Measurements from ENCODE around the gene LRRC49.
"Not testable (repeated sequence)": the region's sequence is repeated elsewhere in the genome, so short reads cannot be mapped to it uniquely, and the experiment has no call there.

LRRC49 gene

DNA sequence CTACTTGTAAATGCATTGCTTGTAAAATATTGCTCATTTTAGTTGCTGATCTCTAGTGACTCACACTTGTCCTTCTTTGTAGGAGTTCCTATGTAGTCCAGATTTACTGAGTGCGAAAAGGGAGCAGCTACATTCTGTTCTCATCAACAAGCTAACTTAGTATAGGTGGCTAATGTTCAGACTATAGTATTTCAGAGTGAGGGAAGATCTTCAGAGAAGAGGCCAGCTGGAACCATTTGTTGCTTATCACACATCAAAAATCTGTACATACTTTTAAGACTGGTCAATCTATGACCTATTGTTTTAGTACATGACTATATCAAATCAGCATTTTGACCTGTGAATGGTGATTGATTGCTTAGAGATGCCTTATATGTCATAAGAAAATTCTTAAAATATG is 151.4 kb downstream of the LRRC49 start:
- Histone ChIP-seq H3K18ac (ENCODE audit: low read depth in 1 of 2, low read length in 2 of 2) (no peak overlapping the region), H3K23ac (ENCODE audit: low read length in 2 of 2) (no peak overlapping the region), H3K36me3 (ENCODE audit: control insufficient read depth in 1 of 2, insufficient read depth in 2 of 2, low read depth in 1 of 2, low read length in 2 of 2) (no peaks in the 10 kb centered on the region), H2AFZ (ENCODE audit: low read depth, low read length) (no peak overlapping the region), H3K4me2 (ENCODE audit: low read length, poor library complexity, severe bottlenecking) (no peak overlapping the region), H3K9ac (ENCODE audit: low read length) (peak overlapping the region; percentile 1), H3K4me1 (ENCODE audit: control insufficient read depth, insufficient read depth, low read depth, low read length) (no peaks in the 10 kb centered on the region), H3K27me3 (ENCODE audit: control insufficient read depth in 1 of 2, insufficient read depth in 1 of 2, low read length in 2 of 2) (no peaks in the 10 kb centered on the region), H3K27ac (ENCODE audit: low read length, poor library complexity, severe bottlenecking) (no peak overlapping the region), H3K79me1 (replicated peaks; ENCODE audit: low read length, poor library complexity, severe bottlenecking) (no peaks in the 10 kb centered on the region), H4K91ac (ENCODE audit: low read length) (no peak overlapping the region), H3K14ac (ENCODE audit: low read length in 2 of 2) (no peak overlapping the region), H3K9me3 (ENCODE audit: control insufficient read depth, low read length) (no peaks in the 10 kb centered on the region), H3K4ac (ENCODE audit: low read depth in 1 of 2, low read length in 2 of 2) (no peak overlapping the region), H2BK15ac (ENCODE audit: low read depth, poor library complexity, severe bottlenecking) (no peak overlapping the region), H3K4me3 (ENCODE audit: insufficient read depth in 1 of 2, low read depth in 1 of 2, low read length in 2 of 2) (no peak overlapping the region), H2BK120ac (ENCODE audit: low read depth, low read length) (no peak overlapping the region), H2BK5ac (ENCODE audit: low read depth, low read length, poor library complexity, severe bottlenecking) (no peak overlapping the region), H2AK5ac (ENCODE audit: low read length, severe bottlenecking) (no peak overlapping the region), H4K8ac (ENCODE audit: low read length) (no peak overlapping the region), H2BK12ac (ENCODE audit: low read length in 2 of 2) (no peak overlapping the region)
- no CpG with 5 or more reads among the region's 1 CpG for WGBS
- DNase-seq = no peak

- 100% methylated on average over 1 of the region's 2 CpGs for WGBS
- not testable (repeated sequence) for H3K23ac ChIP-seq (ENCODE audit: low read length in 2 of 2); H4K8ac ChIP-seq (ENCODE audit: low read length); H3K27ac ChIP-seq (ENCODE audit: low read length, poor library complexity, severe bottlenecking); H2BK15ac ChIP-seq (ENCODE audit: low read depth, poor library complexity, severe bottlenecking); H3K27me3 ChIP-seq (ENCODE audit: control insufficient read depth in 1 of 2, insufficient read depth in 1 of 2, low read length in 2 of 2); H2BK120ac ChIP-seq (ENCODE audit: low read depth, low read length); H3K18ac ChIP-seq (ENCODE audit: low read depth in 1 of 2, low read length in 2 of 2); DNase-seq; H3K4me3 ChIP-seq (ENCODE audit: insufficient read depth in 1 of 2, low read depth in 1 of 2, low read length in 2 of 2); H2BK5ac ChIP-seq (ENCODE audit: low read depth, low read length, poor library complexity, severe bottlenecking); H3K14ac ChIP-seq (ENCODE audit: low read length in 2 of 2); H2BK12ac ChIP-seq (ENCODE audit: low read length in 2 of 2); H3K79me1 ChIP-seq (replicated peaks; ENCODE audit: low read length, poor library complexity, severe bottlenecking); H3K4me1 ChIP-seq (ENCODE audit: control insufficient read depth, insufficient read depth, low read depth, low read length); H3K4ac ChIP-seq (ENCODE audit: low read depth in 1 of 2, low read length in 2 of 2); H2AK5ac ChIP-seq (ENCODE audit: low read length, severe bottlenecking); H4K91ac ChIP-seq (ENCODE audit: low read length); H3K36me3 ChIP-seq (ENCODE audit: control insufficient read depth in 1 of 2, insufficient read depth in 2 of 2, low read depth in 1 of 2, low read length in 2 of 2); H2AFZ ChIP-seq (ENCODE audit: low read depth, low read length); H3K4me2 ChIP-seq (ENCODE audit: low read length, poor library complexity, severe bottlenecking); H3K9ac ChIP-seq (ENCODE audit: low read length); H3K9me3 ChIP-seq (ENCODE audit: control insufficient read depth, low read length)
Observed at GRCh38 chr15:71046146-71046545, 153.5 kb downstream of the LRRC49 start.

DNA sequence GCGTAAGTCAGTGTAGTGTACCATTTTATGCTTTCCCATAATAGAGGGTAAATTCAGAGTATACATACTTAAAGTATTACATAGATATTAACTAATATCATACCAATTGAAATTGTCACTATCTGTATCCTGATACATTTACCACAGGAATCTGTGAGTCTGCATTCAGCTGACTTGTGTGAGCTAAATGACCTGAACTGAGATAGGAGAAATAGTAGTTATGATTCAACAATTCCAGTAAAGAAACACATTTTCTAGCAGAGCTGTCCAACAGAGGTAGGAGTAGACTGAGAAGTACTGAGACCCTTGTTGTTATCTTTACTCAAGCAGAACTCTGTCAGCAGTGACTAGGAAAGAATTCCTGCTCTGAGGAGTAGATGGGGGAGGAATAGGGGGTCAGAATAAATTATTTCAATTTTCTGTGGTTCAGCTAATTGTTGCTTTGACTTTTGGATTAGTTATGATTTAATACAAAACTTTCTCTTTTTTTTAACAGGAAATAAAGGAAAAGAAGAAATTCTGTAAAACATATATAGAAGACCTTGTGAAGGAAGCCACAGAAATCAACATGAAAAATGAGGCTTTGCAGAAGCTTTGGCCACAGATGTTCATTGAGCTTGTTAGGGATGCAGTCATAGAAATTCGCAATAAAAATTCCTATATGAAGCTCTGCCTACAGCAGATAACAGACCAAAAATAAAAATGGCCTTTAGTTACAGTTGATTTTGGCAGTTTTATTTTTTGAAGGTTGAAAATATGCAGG is 156.5 kb downstream of the LRRC49 start:
- Histone ChIP-seq H2AFZ (ENCODE audit: low read depth, low read length) (no peak overlapping the region), H2BK120ac (ENCODE audit: low read depth, low read length) (no peak overlapping the region), H3K9me3 (ENCODE audit: control insufficient read depth, low read length) (no peaks in the 10 kb centered on the region), H2BK15ac (ENCODE audit: low read depth, poor library complexity, severe bottlenecking) (no peak overlapping the region), H3K4me3 (ENCODE audit: insufficient read depth in 1 of 2, low read depth in 1 of 2, low read length in 2 of 2) (no peak overlapping the region), H3K36me3 (ENCODE audit: control insufficient read depth in 1 of 2, insufficient read depth in 2 of 2, low read depth in 1 of 2, low read length in 2 of 2) (no peaks in the 10 kb centered on the region), H3K14ac (ENCODE audit: low read length in 2 of 2) (no peak overlapping the region), H3K18ac (ENCODE audit: low read depth in 1 of 2, low read length in 2 of 2) (no peak overlapping the region), H3K4me1 (ENCODE audit: control insufficient read depth, insufficient read depth, low read depth, low read length) (peaks cover 1% of the 10 kb centered on the region), H4K8ac (ENCODE audit: low read length) (no peak overlapping the region), H3K79me1 (replicated peaks; ENCODE audit: low read length, poor library complexity, severe bottlenecking) (no peaks in the 10 kb centered on the region), H2BK5ac (ENCODE audit: low read depth, low read length, poor library complexity, severe bottlenecking) (peak overlapping the region; percentile 84), H3K27me3 (ENCODE audit: control insufficient read depth in 1 of 2, insufficient read depth in 1 of 2, low read length in 2 of 2) (no peaks in the 10 kb centered on the region), H2AK5ac (ENCODE audit: low read length, severe bottlenecking) (no peak overlapping the region), H3K9ac (ENCODE audit: low read length) (peak overlapping the region; percentile 84), H4K91ac (ENCODE audit: low read length) (no peak overlapping the region), H3K4me2 (ENCODE audit: low read length, poor library complexity, severe bottlenecking) (no peak overlapping the region), H3K4ac (ENCODE audit: low read depth in 1 of 2, low read length in 2 of 2) (no peak overlapping the region), H3K27ac (ENCODE audit: low read length, poor library complexity, severe bottlenecking) (peak overlapping the region; percentile 94), H3K23ac (ENCODE audit: low read length in 2 of 2) (no peak overlapping the region), H2BK12ac (ENCODE audit: low read length in 2 of 2) (no peak overlapping the region)
- no CpG with 5 or more reads among the region's 2 CpGs for WGBS
- peak; percentile 79 for DNase-seq

- no peak overlapping the region for H3K4me3 ChIP-seq (ENCODE audit: insufficient read depth in 1 of 2, low read depth in 1 of 2, low read length in 2 of 2)
- H3K4me2 ChIP-seq (ENCODE audit: low read length, poor library complexity, severe bottlenecking) = no peak overlapping the region
- H3K23ac ChIP-seq (ENCODE audit: low read length in 2 of 2) = no peak overlapping the region
- 100% methylated on average over 2 of the region's 3 CpGs for WGBS
- no peak overlapping the region for H2AK5ac ChIP-seq (ENCODE audit: low read length, severe bottlenecking)
- H3K9me3 ChIP-seq (ENCODE audit: control insufficient read depth, low read length) = no peaks in the 10 kb centered on the region
- no peak overlapping the region for H4K91ac ChIP-seq (ENCODE audit: low read length)
- no peaks in the 10 kb centered on the region for H3K79me1 ChIP-seq (replicated peaks; ENCODE audit: low read length, poor library complexity, severe bottlenecking)
- DNase-seq = no peak
- H2BK120ac ChIP-seq (ENCODE audit: low read depth, low read length) = no peak overlapping the region
- H3K4ac ChIP-seq (ENCODE audit: low read depth in 1 of 2, low read length in 2 of 2) = peak overlapping the region in 1 of 2 experiments; percentile 26
- H3K36me3 ChIP-seq (ENCODE audit: control insufficient read depth in 1 of 2, insufficient read depth in 2 of 2, low read depth in 1 of 2, low read length in 2 of 2) = no peaks in the 10 kb centered on the region
- peaks cover 1% of the 10 kb centered on the region for H3K4me1 ChIP-seq (ENCODE audit: control insufficient read depth, insufficient read depth, low read depth, low read length)
- no peak overlapping the region for H2BK12ac ChIP-seq (ENCODE audit: low read length in 2 of 2)
- no peak overlapping the region for H2BK15ac ChIP-seq (ENCODE audit: low read depth, poor library complexity, severe bottlenecking)
- peak overlapping the region; percentile 84 for H3K9ac ChIP-seq (ENCODE audit: low read length)
- no peak overlapping the region for H3K14ac ChIP-seq (ENCODE audit: low read length in 2 of 2)
- no peak overlapping the region for H2BK5ac ChIP-seq (ENCODE audit: low read depth, low read length, poor library complexity, severe bottlenecking)
- no peaks in the 10 kb centered on the region for H3K27me3 ChIP-seq (ENCODE audit: control insufficient read depth in 1 of 2, insufficient read depth in 1 of 2, low read length in 2 of 2)
- no peak overlapping the region for H3K18ac ChIP-seq (ENCODE audit: low read depth in 1 of 2, low read length in 2 of 2)
- H2AFZ ChIP-seq (ENCODE audit: low read depth, low read length) = no peak overlapping the region
- peak overlapping the region; percentile 49 for H3K27ac ChIP-seq (ENCODE audit: low read length, poor library complexity, severe bottlenecking)
- H4K8ac ChIP-seq (ENCODE audit: low read length) = no peak overlapping the region
Observed at GRCh38 chr15:71049706-71050422, 157.2 kb downstream of the LRRC49 start.
